Right cardiac atrium (tissue), 5 donors: ENCODE measurements around the gene C10orf71. TPM values are rescaled to one million over a fixed set of nuclear protein-coding genes. Genes with fewer than 3 reads are reported as not detected.
A peak's percentile ranks its signal among the peaks of the same experiment; 100 is the strongest.

Experiments used
- ATAC-seq, 2 donors: fragments of 200-7000 bp; cut with Tn5 transposase; one replicate each; pipeline versions ENCODE4 v1.8.0 to v1.9.1; 2020; ENCODE audit warnings: moderate library complexity in 2 of 2, mild to moderate bottlenecking in 1 of 2
- DNase-seq, 3 donors: peaks; one replicate each; pipeline ENCODE4 v3.0.0-alpha.2; 2020
- H3K27ac ChIP-seq: one replicate; pipeline ENCODE4 v1.5.1; 2013; ENCODE audit warnings: mild to moderate bottlenecking, low read length, control low read depth, moderate library complexity
- H3K27me3 ChIP-seq: one replicate; pipeline ENCODE4 v1.6.1; 2013; ENCODE audit not compliant: control insufficient read depth, insufficient read depth
- H3K4me1 ChIP-seq: one replicate; pipeline ENCODE4 v1.6.1; 2013; ENCODE audit warnings: low read length; ENCODE audit not compliant: control insufficient read depth, insufficient read depth
- H3K4me3 ChIP-seq: one replicate; pipeline ENCODE4 v1.5.1; 2013; ENCODE audit warnings: low read length, control low read depth
- H3K9me3 ChIP-seq: one replicate; pipeline ENCODE4 v1.6.1; 2013; ENCODE audit warnings: low read length; ENCODE audit not compliant: control insufficient read depth
- WGBS: extraction: QIAGEN DNeasy Blood & Tissue Kit; methylation state at CpG from one replicate; pipeline ENCODE4 v1.1.7; 2013; 5-methylcytosine and 5-hydroxymethylcytosine counted together
- intact Hi-C, 4 donors: fragments of 100-400 bp; cut with DNase I; formaldehyde crosslinking; loops; one replicate each; pipeline versions ENCODE4 v1.11.0 to v1.14.0; 2022 to 2023
- long read RNA-seq, 4 donors: library from polyadenylated mRNA; unstranded; transcript quantifications; one replicate each; pipeline ENCODE4 v2.0.0, GENCODE V29; 2020 to 2021
- polyA plus RNA-seq: library from polyadenylated mRNA; stranded (reverse); fragments of 200-250 nt; gene quantifications from one replicate; pipeline ENCODE4 v1.2.3, GENCODE V29; 2013
- total RNA-seq, 4 donors: library from RNA; stranded (reverse); fragmentation: NEBNext Ultra II Directional; extraction: Animal tissue kit (Norgen Biotek cat#: 25700); gene quantifications; one replicate each; pipeline ENCODE4 v1.2.1, GENCODE V29; 2021
- donor health status: healthy with polysubstance abuse.
- donor health status: DM: no; HTN: yes; CAD: no.
- donor health status: DM: no; HTN: no; CAD: no.
- donor health status: DM: no; HTN: yes; CAD: no; lungs with severe emphysema.
- donor health status: DM: yes; HTN: yes; CAD: no.

Gene C10orf71
- total RNA-seq (10 to 100 TPM; 29.3 to 98.9 (median 73.2) TPM), polyA plus RNA-seq (27.8 TPM)
- long read RNA-seq, donor 1, full-length matches to known transcripts: 4 of 51 reads
- long read RNA-seq, donor 1, partial matches to known transcripts: 1 of 51 reads
- long read RNA-seq, donor 1, other reads (novel, unspliced or antisense): 46 of 51 reads
- long read RNA-seq, donor 2, full-length matches to known transcripts: 1 of 12 reads
- long read RNA-seq, donor 2, partial matches to known transcripts: 0 of 12 reads
- long read RNA-seq, donor 2, other reads (novel, unspliced or antisense): 11 of 12 reads
- long read RNA-seq, donor 3, full-length matches to known transcripts: 4 of 30 reads
- long read RNA-seq, donor 3, partial matches to known transcripts: 2 of 30 reads
- long read RNA-seq, donor 3, other reads (novel, unspliced or antisense): 24 of 30 reads
- long read RNA-seq, donor 4, full-length matches to known transcripts: 2 of 22 reads
- long read RNA-seq, donor 4, partial matches to known transcripts: 1 of 22 reads
- long read RNA-seq, donor 4, other reads (novel, unspliced or antisense): 19 of 22 reads

GRCh38 chr10:49298983-49299815 lies at the start of gene C10orf71:
C10orf71 (plus strand) TSS chr10:49299170; CDS start chr10:49322546, 23,376 bp downstream.
- Histone ChIP-seq H3K4me3 (peak within 1 kb of the TSS; percentile 46), H3K27ac (peak within 1 kb of the TSS; percentile 84), H3K9me3 (no peaks in the 10 kb centered on the region), H3K27me3 (no peaks in the 10 kb centered on the region), H3K4me1 (peaks cover 8% of the 10 kb centered on the region)
- ATAC-seq: peak; percentile 52 to 56
- intact Hi-C loops: no loop called here
- no peak for DNase-seq
- WGBS: 54% methylated on average over 27 of the region's 27 CpGs

GRCh38 chr10:49252313-49253034 lies 46.5 kb upstream of the C10orf71 start:
- ATAC-seq (no peak), DNase-seq (no peak)
- Histone ChIP-seq H3K27ac (no peak overlapping the region), H3K4me3 (no peak overlapping the region), H3K27me3 (no peaks in the 10 kb centered on the region), H3K4me1 (no peaks in the 10 kb centered on the region), H3K9me3 (no peaks in the 10 kb centered on the region)
- intact Hi-C loops: no loop called here
- WGBS: 70% methylated on average over 11 of the region's 11 CpGs

- no peaks in the 10 kb centered on the region for H3K4me1 ChIP-seq
- no peak overlapping the region for H3K4me3 ChIP-seq
- DNase-seq: no peak
- no peak overlapping the region for H3K27ac ChIP-seq
- ATAC-seq: no peak
- intact Hi-C loops: no loop called here
- H3K27me3 ChIP-seq: no peaks in the 10 kb centered on the region
- H3K9me3 ChIP-seq: no peaks in the 10 kb centered on the region
- 90% methylated on average over 2 of the region's 2 CpGs for WGBS
Observed at GRCh38 chr10:49253340-49253906, 45.5 kb upstream of the C10orf71 start.

GRCh38 chr10:49254150-49254549 lies 44.8 kb upstream of the C10orf71 start:
- Histone ChIP-seq H3K27ac (no peak overlapping the region), H3K9me3 (no peaks in the 10 kb centered on the region), H3K4me3 (no peak overlapping the region), H3K27me3 (no peaks in the 10 kb centered on the region), H3K4me1 (no peaks in the 10 kb centered on the region)
- DNase-seq (no peak), ATAC-seq (no peak)
- intact Hi-C loops: no loop called here

GRCh38 chr10:49254556-49255318 lies 44.2 kb upstream of the C10orf71 start:
- Histone ChIP-seq H3K4me1 (no peaks in the 10 kb centered on the region), H3K27ac (no peak overlapping the region), H3K27me3 (no peaks in the 10 kb centered on the region), H3K4me3 (no peak overlapping the region), H3K9me3 (no peaks in the 10 kb centered on the region)
- DNase-seq (no peak), ATAC-seq (peak in 1 of 2 donors; percentile 16)
- WGBS: 57% methylated on average over 14 of the region's 14 CpGs
- intact Hi-C loops: no loop called here

- intact Hi-C loops: no loop called here
- ATAC-seq: no peak
- Histone ChIP-seq H3K27ac (no peak overlapping the region), H3K4me3 (no peak overlapping the region), H3K4me1 (no peaks in the 10 kb centered on the region), H3K9me3 (no peaks in the 10 kb centered on the region), H3K27me3 (no peaks in the 10 kb centered on the region)
- 51% methylated on average over 3 of the region's 3 CpGs for WGBS
- no peak for DNase-seq
Observed at GRCh38 chr10:49255883-49256282, 43.1 kb upstream of the C10orf71 start.

GRCh38 chr10:49257154-49257553 lies 41.8 kb upstream of the C10orf71 start:
- Histone ChIP-seq H3K4me3 (no peak overlapping the region), H3K4me1 (no peaks in the 10 kb centered on the region), H3K27ac (no peak overlapping the region), H3K9me3 (no peaks in the 10 kb centered on the region), H3K27me3 (no peaks in the 10 kb centered on the region)
- intact Hi-C loops: no loop called here
- DNase-seq: no peak
- ATAC-seq: no peak
- 88% methylated on average over 1 of the region's 1 CpG for WGBS

GRCh38 chr10:49257626-49258349 lies 41.2 kb upstream of the C10orf71 start:
- Histone ChIP-seq H3K9me3 (no peaks in the 10 kb centered on the region), H3K4me3 (no peak overlapping the region), H3K27me3 (no peaks in the 10 kb centered on the region), H3K27ac (no peak overlapping the region), H3K4me1 (no peaks in the 10 kb centered on the region)
- no peak for ATAC-seq
- no peak for DNase-seq
- intact Hi-C loops: no loop called here
- 88% methylated on average over 11 of the region's 11 CpGs for WGBS

- intact Hi-C loops: no loop called here
- ATAC-seq (no peak), DNase-seq (no peak)
- H3K4me1 ChIP-seq: no peaks in the 10 kb centered on the region
- no peak overlapping the region for H3K27ac ChIP-seq
- no peak overlapping the region for H3K4me3 ChIP-seq
- no peaks in the 10 kb centered on the region for H3K27me3 ChIP-seq
- no peaks in the 10 kb centered on the region for H3K9me3 ChIP-seq
Observed at GRCh38 chr10:49258350-49258683, 40.7 kb upstream of the C10orf71 start.
